ENCODE data around the gene ADCK2. TPM values are rescaled to one million over a fixed set of nuclear protein-coding genes. Genes with fewer than 3 reads are reported as not detected.
"Not testable (repeated sequence)": the region's sequence is repeated elsewhere in the genome, so short reads cannot be mapped to it uniquely, and the experiment has no call there.

The ADCK2 gene
- total and polyA plus RNA-seq, 10 of the 15 experiments (the other 5 are each of a cell fraction or from before 2014, with no cell fraction given), result 0.52 to 19.4 (median 13.1) TPM

DNA sequence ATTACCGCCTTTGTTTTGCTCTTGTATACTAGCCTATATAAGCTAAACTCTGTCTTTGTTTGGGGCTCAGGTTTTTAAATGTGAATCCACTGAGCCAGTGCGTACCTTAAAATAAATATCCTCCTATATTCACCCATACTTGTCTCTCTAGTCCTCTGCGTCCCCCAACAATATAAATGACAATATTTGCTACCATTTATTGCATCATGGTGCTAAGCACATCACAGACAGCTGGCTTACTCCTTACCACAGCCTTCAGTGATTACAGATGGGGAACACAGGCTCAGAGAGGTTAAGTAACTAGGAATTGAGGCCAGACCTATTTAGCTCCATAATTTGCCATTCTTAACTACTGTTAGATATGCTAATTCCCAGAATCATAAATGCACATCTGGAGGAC, 3.4 kb upstream of the ADCK2 start:
- Histone ChIP-seq H3K36me3 (ENCODE audit: control insufficient read depth in 2 of 2, insufficient read depth in 2 of 2, low read length in 1 of 2) (no peaks in the 10 kb centered on the region), H2AFZ (ENCODE audit: control insufficient read depth, low read depth, low read length) (no peak overlapping the region), H3K4me3 (no peak overlapping the region), H3K4me2 (ENCODE audit: control insufficient read depth, insufficient read depth) (no peak overlapping the region), H3K9me3 (replicated peaks; ENCODE audit: control insufficient read depth, insufficient read depth, low read length) (no peaks in the 10 kb centered on the region), H3K79me2 (ENCODE audit: control insufficient read depth, insufficient read depth, low read length) (no peaks in the 10 kb centered on the region; the same call in 1 of the 2 replicates), H3K27ac (ENCODE audit: control insufficient read depth, insufficient read depth) (no peak overlapping the region), H4K20me1 (ENCODE audit: control insufficient read depth, insufficient read depth) (no peaks in the 10 kb centered on the region), H3K9ac (ENCODE audit: control insufficient read depth, insufficient read depth, low read length) (no peak overlapping the region), H3K27me3 (replicated peaks in 1 of 2; ENCODE audit: control insufficient read depth in 2 of 2, insufficient read depth in 2 of 2, low read length in 1 of 2) (no peaks in the 10 kb centered on the region), H3K4me1 (ENCODE audit: control insufficient read depth, insufficient read depth, low read length) (peaks cover 17% of the 10 kb centered on the region)
- FAIRE-seq, result no peak
- intact Hi-C loops (cut with micrococcal nuclease; ENCODE audit: unreplicated experiment), result no loop called here
- in situ Hi-C loops (cut with MboI), result no loop called here
- 81% methylated on average over 3 of the region's 3 CpGs for WGBS (ENCODE audit: insufficient coverage, insufficient replicate concordance, low lambda C conversion rate, missing lambda C conversion rate)
- DNase-seq (ENCODE audit: low read depth, low spot score), result no peak
- RAD21 ChIA-PET (ENCODE audit: unreplicated experiment), result interaction anchor here (1.2 kb wide), 1 partner anchor 9 kb away, joined by 5 read pairs; no protein-coding TSS in a partner anchor
- POLR2A ChIA-PET, result interaction anchor here (0.6 kb wide), 1 partner anchor 17 kb away, joined by 6 read pairs; no protein-coding TSS in a partner anchor
- BruUV-seq (replicated peaks), result no TSS peak
- CTCF ChIA-PET, result interaction anchor here (2.4 kb wide), 1 partner anchor 9 kb away, joined by 12 read pairs; no protein-coding TSS in a partner anchor
- SMC1A ChIA-PET (ENCODE audit: uncharacterized antibody, unreplicated experiment), result interaction anchor here (0.7 to 1.3 kb wide), 5 partner anchors 9 to 346 kb away, joined by 3 to 6 read pairs (median 3); partner anchors contain the start of gene MRPS33
- no peak for ATAC-seq
- TF ChIP-seq MTA2 (IDR thresholded peaks at IDR 0.05; ENCODE audit: low read depth) (no peak), EP300 (IDR thresholded peaks at IDR 0.05; ENCODE audit: borderline replicate concordance in 1 of 2, control insufficient read depth in 1 of 2, low read depth in 2 of 2, low read length in 2 of 2) (no peak), RAD21 (IDR thresholded peaks at IDR 0.05; ENCODE audit: insufficient read depth, low read depth, low read length) (no peak)
- TF ChIP-seq, protein P1, sequence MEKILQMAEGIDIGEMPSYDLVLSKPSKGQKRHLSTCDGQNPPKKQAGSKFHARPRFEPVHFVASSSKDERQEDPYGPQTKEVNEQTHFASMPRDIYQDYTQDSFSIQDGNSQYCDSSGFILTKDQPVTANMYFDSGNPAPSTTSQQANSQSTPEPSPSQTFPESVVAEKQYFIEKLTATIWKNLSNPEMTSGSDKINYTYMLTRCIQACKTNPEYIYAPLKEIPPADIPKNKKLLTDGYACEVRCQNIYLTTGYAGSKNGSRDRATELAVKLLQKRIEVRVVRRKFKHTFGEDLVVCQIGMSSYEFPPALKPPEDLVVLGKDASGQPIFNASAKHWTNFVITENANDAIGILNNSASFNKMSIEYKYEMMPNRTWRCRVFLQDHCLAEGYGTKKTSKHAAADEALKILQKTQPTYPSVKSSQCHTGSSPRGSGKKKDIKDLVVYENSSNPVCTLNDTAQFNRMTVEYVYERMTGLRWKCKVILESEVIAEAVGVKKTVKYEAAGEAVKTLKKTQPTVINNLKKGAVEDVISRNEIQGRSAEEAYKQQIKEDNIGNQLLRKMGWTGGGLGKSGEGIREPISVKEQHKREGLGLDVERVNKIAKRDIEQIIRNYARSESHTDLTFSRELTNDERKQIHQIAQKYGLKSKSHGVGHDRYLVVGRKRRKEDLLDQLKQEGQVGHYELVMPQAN (conservative IDR thresholded peaks at IDR 0.05), result no peak
- TF ChIP-seq, protein P2, sequence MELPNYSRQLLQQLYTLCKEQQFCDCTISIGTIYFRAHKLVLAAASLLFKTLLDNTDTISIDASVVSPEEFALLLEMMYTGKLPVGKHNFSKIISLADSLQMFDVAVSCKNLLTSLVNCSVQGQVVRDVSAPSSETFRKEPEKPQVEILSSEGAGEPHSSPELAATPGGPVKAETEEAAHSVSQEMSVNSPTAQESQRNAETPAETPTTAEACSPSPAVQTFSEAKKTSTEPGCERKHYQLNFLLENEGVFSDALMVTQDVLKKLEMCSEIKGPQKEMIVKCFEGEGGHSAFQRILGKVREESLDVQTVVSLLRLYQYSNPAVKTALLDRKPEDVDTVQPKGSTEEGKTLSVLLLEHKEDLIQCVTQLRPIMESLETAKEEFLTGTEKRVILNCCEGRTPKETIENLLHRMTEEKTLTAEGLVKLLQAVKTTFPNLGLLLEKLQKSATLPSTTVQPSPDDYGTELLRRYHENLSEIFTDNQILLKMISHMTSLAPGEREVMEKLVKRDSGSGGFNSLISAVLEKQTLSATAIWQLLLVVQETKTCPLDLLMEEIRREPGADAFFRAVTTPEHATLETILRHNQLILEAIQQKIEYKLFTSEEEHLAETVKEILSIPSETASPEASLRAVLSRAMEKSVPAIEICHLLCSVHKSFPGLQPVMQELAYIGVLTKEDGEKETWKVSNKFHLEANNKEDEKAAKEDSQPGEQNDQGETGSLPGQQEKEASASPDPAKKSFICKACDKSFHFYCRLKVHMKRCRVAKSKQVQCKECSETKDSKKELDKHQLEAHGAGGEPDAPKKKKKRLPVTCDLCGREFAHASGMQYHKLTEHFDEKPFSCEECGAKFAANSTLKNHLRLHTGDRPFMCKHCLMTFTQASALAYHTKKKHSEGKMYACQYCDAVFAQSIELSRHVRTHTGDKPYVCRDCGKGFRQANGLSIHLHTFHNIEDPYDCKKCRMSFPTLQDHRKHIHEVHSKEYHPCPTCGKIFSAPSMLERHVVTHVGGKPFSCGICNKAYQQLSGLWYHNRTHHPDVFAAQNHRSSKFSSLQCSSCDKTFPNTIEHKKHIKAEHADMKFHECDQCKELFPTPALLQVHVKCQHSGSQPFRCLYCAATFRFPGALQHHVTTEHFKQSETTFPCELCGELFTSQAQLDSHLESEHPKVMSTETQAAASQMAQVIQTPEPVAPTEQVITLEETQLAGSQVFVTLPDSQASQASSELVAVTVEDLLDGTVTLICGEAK (IDR thresholded peaks at IDR 0.05; ENCODE audit: borderline replicate concordance), result no peak

DNA sequence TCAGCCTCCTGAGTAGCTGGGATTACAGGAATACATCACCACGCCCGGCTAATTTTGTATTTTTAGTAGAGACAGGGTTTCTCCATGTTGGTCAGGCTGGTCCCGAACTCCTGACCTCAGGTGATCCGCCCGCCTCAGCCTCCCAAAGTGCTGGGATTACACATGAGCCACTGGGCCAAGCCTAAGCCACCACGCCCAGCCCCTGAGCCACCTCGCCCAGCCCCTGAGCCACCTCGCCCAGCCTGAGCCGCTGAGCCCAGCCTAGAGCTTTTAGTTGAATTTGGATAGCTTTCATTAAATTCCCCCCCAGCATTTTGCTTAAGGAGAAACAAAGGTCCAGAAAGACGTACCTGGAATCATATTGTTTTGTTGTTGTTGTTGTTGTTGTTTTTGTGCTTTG, 2.9 kb upstream of the ADCK2 start:
- H3K36me3 ChIP-seq (ENCODE audit: control insufficient read depth in 2 of 2, insufficient read depth in 2 of 2, low read length in 1 of 2); POLR2A ChIA-PET; ATAC-seq; intact Hi-C loops (cut with micrococcal nuclease; ENCODE audit: unreplicated experiment); RAD21 ChIA-PET (ENCODE audit: unreplicated experiment); H3K79me2 ChIP-seq (ENCODE audit: control insufficient read depth, insufficient read depth, low read length); H3K27ac ChIP-seq (ENCODE audit: control insufficient read depth, insufficient read depth); H4K20me1 ChIP-seq (ENCODE audit: control insufficient read depth, insufficient read depth); H3K4me3 ChIP-seq; H2AFZ ChIP-seq (ENCODE audit: control insufficient read depth, low read depth, low read length); BruUV-seq (replicated peaks); FAIRE-seq; H3K9me3 ChIP-seq (replicated peaks; ENCODE audit: control insufficient read depth, insufficient read depth, low read length); H3K9ac ChIP-seq (ENCODE audit: control insufficient read depth, insufficient read depth, low read length); H3K4me2 ChIP-seq (ENCODE audit: control insufficient read depth, insufficient read depth); DNase-seq (ENCODE audit: low read depth, low spot score); H3K27me3 ChIP-seq (replicated peaks in 1 of 2; ENCODE audit: control insufficient read depth in 2 of 2, insufficient read depth in 2 of 2, low read length in 1 of 2): not testable (repeated sequence)
- ChIA-PET SMC1A (ENCODE audit: uncharacterized antibody, unreplicated experiment) (interaction anchor here (0.7 to 1.3 kb wide), 3 partner anchors 9 to 344 kb away, joined by 3 to 6 read pairs (median 4); no protein-coding TSS in a partner anchor), CTCF (interaction anchor here (1.3 to 2.4 kb wide), 2 partner anchors 10 to 346 kb away, joined by 4 to 12 read pairs; partner anchors contain the start of gene MRPS33)
- in situ Hi-C loops (cut with MboI), result loop anchor here (10.0 kb wide), 1 partner anchor 345 kb away; the partner anchor contains the start of gene MRPS33
- peaks cover 22% of the 10 kb centered on the region for H3K4me1 ChIP-seq (ENCODE audit: control insufficient read depth, insufficient read depth, low read length)
- 66% methylated on average over 10 of the region's 10 CpGs for WGBS (ENCODE audit: insufficient coverage, insufficient replicate concordance, low lambda C conversion rate, missing lambda C conversion rate)

Data from GM12878 (cell line).